Osteoblast (primary cell): ENCODE data around the gene TLN1. TPM values are rescaled to one million over a fixed set of nuclear protein-coding genes. Genes with fewer than 3 reads are reported as not detected.

Experiments used
- DNase-seq: peaks from one replicate; pipeline ENCODE4 v3.0.0; 2011; ENCODE audit warnings: low spot score, mixed read lengths; ENCODE audit not compliant: insufficient read length; ENCODE audit errors: missing footprints
- H2AFZ ChIP-seq: 2 replicates; pipeline ENCODE4 v1.6.0; 2011; ENCODE audit warnings: mild to moderate bottlenecking, low read length
- H3K27ac ChIP-seq: 2 replicates; pipeline ENCODE4 v1.5.1; 2011; ENCODE audit warnings: mild to moderate bottlenecking, low read depth, low read length, moderate library complexity
- H3K27me3 ChIP-seq: 2 replicates; pipeline ENCODE4 v1.6.0; 2012; ENCODE audit warnings: mild to moderate bottlenecking, control low read depth, inconsistent platforms, low read length, moderate library complexity; ENCODE audit not compliant: insufficient read depth
- H3K36me3 ChIP-seq: 2 replicates; pipeline ENCODE4 v1.5.1; 2011; ENCODE audit warnings: mild to moderate bottlenecking, low read length, control low read depth, moderate library complexity; ENCODE audit not compliant: insufficient read depth
- H3K4me1 ChIP-seq: 2 replicates; pipeline ENCODE4 v1.5.1; 2011; ENCODE audit warnings: mild to moderate bottlenecking, low read length, control low read depth, moderate library complexity; ENCODE audit not compliant: insufficient read depth
- H3K4me2 ChIP-seq: 2 replicates; pipeline ENCODE4 v1.6.0; 2011; ENCODE audit warnings: mild to moderate bottlenecking, low read length; ENCODE audit not compliant: insufficient read depth
- H3K4me3 ChIP-seq: fragments of 200-600 bp; sonication (generic); 3 replicates; pipeline ENCODE4 v1.5.1; 2012; ENCODE audit warnings: mild to moderate bottlenecking, low read length, inconsistent platforms; ENCODE audit not compliant: insufficient read depth
- H3K79me2 ChIP-seq: 2 replicates; pipeline ENCODE4 v1.6.0; 2012; ENCODE audit warnings: mild to moderate bottlenecking, low read length, control low read depth, inconsistent platforms; ENCODE audit not compliant: insufficient read depth
- H3K9me3 ChIP-seq: 2 replicates; pipeline ENCODE4 v1.5.1; 2011; ENCODE audit warnings: low read depth, low read length, control low read depth
- H4K20me1 ChIP-seq: 2 replicates; pipeline ENCODE4 v1.6.0; 2012; ENCODE audit warnings: mild to moderate bottlenecking, low read length, control low read depth; ENCODE audit not compliant: insufficient read depth
- total RNA-seq: library from RNA; depleted of rRNA; stranded (reverse); fragments of >200 nt; gene quantifications from 2 replicates; pipeline ENCODE4 v1.2.3, GENCODE V29; 2012
- TF ChIP-seq, protein P1 (sequence below): IDR thresholded peaks from 2 replicates; pipeline ENCODE4 v1.5.1; 2011; ENCODE audit warnings: mild to moderate bottlenecking, low read depth, low read length, moderate library complexity; ENCODE audit errors: extremely low read depth

TLN1 gene
- total RNA-seq, 1 donor = 376 TPM

DNA sequence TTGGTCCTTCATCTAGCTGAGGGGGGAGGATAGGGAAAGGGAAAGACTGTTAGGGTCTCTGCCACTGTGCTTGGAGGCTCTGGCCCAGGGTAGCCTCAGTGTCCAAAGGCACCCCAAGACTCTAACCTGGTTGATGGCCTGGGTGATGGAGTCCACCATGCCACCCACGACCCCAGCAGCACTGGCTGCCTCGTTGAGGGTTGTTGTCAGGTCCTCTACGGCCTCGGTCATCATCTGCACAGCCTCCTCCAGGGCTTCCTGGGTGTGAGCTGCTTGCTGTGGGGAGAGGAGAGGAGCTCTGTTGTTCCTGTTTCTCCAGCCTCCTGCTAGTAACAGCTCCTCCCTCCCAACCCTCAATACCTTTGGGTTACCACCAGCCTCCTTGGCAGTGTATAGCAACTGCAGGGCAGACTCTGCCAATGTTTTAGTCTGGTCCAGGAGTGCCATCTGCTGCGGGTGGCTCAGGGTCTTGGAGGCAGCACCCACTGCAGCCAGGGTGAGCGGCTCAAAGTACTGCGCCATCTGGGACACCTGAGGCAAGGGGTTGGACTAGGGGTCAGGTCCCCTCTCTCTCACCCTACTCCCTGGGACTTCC lies 26.1 kb downstream of the TLN1 start:
- no peak overlapping the region for H2AFZ ChIP-seq
- no peak overlapping the region for H3K4me3 ChIP-seq
- peaks cover 97% of the 10 kb centered on the region for H3K36me3 ChIP-seq
- peak; percentile 66 for DNase-seq
- no peaks in the 10 kb centered on the region for H3K27me3 ChIP-seq
- peaks cover 25% of the 10 kb centered on the region for H4K20me1 ChIP-seq
- H3K27ac ChIP-seq = no peak overlapping the region
- no peak overlapping the region for H3K4me2 ChIP-seq
- no peaks in the 10 kb centered on the region for H3K4me1 ChIP-seq
- no peaks in the 10 kb centered on the region for H3K9me3 ChIP-seq
- peaks cover 30% of the 10 kb centered on the region for H3K79me2 ChIP-seq
- TF ChIP-seq, protein P1, sequence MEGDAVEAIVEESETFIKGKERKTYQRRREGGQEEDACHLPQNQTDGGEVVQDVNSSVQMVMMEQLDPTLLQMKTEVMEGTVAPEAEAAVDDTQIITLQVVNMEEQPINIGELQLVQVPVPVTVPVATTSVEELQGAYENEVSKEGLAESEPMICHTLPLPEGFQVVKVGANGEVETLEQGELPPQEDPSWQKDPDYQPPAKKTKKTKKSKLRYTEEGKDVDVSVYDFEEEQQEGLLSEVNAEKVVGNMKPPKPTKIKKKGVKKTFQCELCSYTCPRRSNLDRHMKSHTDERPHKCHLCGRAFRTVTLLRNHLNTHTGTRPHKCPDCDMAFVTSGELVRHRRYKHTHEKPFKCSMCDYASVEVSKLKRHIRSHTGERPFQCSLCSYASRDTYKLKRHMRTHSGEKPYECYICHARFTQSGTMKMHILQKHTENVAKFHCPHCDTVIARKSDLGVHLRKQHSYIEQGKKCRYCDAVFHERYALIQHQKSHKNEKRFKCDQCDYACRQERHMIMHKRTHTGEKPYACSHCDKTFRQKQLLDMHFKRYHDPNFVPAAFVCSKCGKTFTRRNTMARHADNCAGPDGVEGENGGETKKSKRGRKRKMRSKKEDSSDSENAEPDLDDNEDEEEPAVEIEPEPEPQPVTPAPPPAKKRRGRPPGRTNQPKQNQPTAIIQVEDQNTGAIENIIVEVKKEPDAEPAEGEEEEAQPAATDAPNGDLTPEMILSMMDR = no peak

DNA sequence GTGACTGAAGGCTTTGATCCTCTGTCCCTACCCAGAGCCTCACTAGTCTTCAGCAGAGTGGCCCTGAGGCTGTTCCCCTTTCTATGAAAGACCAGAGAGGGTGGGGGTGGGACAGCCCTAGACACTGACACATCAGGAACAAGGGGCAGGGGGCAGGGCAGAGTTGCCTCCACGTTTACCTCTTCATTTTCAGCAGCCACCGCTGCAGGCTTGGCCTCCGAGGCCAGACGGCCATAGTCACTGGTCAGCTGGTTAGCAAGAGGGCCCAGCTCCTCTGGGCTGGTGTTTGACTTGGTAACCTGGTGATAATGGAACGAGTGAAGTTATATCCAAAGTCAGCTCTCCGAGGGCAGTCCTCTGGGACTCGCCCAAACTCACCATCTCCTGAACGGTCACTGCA lies 26.6 kb downstream of the TLN1 start:
- Histone ChIP-seq H3K27me3 (no peaks in the 10 kb centered on the region), H2AFZ (no peak overlapping the region), H3K4me2 (no peak overlapping the region), H3K9me3 (no peaks in the 10 kb centered on the region), H3K79me2 (peaks cover 33% of the 10 kb centered on the region), H3K4me1 (no peaks in the 10 kb centered on the region), H3K27ac (no peak overlapping the region), H4K20me1 (peaks cover 27% of the 10 kb centered on the region), H3K36me3 (peaks cover 97% of the 10 kb centered on the region), H3K4me3 (no peak overlapping the region)
- DNase-seq = peak; percentile 74
- TF ChIP-seq, protein P1 = no peak

DNA sequence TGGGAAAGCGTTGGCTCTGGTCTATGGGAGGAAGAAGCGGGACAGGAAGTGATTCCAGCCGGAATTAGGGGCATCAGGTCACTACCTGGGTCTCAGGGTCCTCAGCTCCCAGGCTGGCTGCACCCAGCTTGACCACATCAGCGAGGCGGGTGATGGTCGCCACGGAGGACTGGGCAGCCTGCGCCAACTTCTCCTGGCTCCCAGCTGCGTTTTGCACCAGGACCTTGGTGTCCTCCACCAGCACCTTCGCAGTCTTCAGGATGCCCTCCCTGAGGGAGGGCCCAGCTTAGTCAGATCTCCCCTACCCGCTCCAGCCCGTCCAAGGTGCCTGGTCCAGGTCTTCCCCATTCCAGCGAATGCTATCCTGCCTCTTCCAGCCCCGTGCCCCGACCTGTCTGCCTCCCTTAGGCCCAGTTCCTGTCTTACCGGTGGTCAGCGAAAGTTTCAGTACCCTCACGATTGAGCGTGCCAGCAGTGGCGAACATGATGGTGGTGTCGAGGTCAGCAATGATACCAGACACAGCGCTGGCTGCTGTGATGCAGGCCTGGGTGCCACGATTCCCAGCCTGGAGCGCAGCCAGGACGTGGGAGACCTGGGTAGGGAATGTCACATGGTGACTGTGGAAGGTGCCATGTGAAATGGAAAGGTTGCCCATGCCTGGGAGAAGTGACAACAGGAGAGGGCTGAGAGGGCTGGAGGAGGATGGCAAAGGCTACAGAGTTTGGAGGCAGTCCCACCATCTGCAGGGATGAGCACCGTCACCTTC lies 27.9 kb downstream of the TLN1 start:
- Histone ChIP-seq H3K79me2 (peaks cover 38% of the 10 kb centered on the region), H3K9me3 (no peaks in the 10 kb centered on the region), H3K36me3 (peaks cover 99% of the 10 kb centered on the region), H3K4me1 (no peaks in the 10 kb centered on the region), H4K20me1 (peaks cover 38% of the 10 kb centered on the region), H3K27me3 (no peaks in the 10 kb centered on the region), H2AFZ (no peak overlapping the region), H3K4me3 (no peak overlapping the region), H3K4me2 (no peak overlapping the region), H3K27ac (no peak overlapping the region)
- DNase-seq = peak; percentile 42
- TF ChIP-seq, protein P1 = no peak

DNA sequence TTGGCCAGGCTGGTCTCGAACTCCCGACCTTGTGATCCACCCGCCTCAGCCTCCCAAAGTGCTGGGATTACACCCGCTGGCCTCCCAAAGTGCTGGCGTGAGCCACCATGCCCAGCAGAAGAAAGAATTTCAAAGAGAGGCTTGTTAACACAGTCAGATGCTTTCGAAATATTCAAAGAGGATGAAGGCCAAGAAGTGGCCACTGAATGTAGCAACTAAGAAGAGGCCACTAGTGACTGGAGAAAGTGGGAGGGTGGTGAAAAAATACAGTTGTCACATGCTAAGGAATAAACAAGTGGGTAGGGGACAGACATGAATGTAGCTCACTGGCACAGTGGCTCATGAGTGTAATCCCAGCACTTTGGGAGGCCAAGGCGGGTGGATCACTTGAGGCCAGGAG lies 29.3 kb downstream of the TLN1 start:
- TF ChIP-seq, protein P1 = no peak
- H3K27ac ChIP-seq = no peak overlapping the region
- H3K36me3 ChIP-seq = peaks cover 99% of the 10 kb centered on the region
- H2AFZ ChIP-seq = no peak overlapping the region
- H3K79me2 ChIP-seq = peaks cover 35% of the 10 kb centered on the region
- no peak for DNase-seq
- no peaks in the 10 kb centered on the region for H3K9me3 ChIP-seq
- no peak overlapping the region for H3K4me3 ChIP-seq
- no peak overlapping the region for H3K4me2 ChIP-seq
- peaks cover 44% of the 10 kb centered on the region for H4K20me1 ChIP-seq
- no peaks in the 10 kb centered on the region for H3K27me3 ChIP-seq
- no peaks in the 10 kb centered on the region for H3K4me1 ChIP-seq
